ENCODE data around the gene GABRB1. TPM values are rescaled to one million over a fixed set of nuclear protein-coding genes. Genes with fewer than 3 reads are reported as not detected.

GABRB1 gene
- total RNA-seq, 1 experiment from 2014 or later, result not detected

DNA sequence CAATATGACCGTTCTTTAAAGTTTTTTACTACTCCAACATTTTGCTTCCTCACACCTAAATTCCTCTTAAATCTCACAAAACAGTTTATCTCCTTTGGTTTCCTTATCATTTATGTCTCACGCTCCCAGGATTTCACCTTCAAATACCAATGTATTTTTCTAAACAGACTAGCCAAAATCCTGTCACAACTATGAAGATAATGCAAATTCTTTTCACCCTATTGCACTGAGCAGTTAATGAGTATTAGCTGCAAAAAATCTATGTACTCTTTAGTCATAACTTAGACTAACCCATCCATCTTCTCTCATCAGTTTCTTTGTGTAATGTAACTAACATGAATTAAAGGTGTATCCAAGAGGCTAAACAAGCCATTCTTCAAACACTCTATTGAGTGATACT is 280.8 kb downstream of the GABRB1 start:
- Histone ChIP-seq H3K9me3 (replicated peaks) (no peaks in the 10 kb centered on the region), H3K4me1 (no peaks in the 10 kb centered on the region), H3K27ac (no peak overlapping the region), H3K36me3 (no peaks in the 10 kb centered on the region), H3K27me3 (no peaks in the 10 kb centered on the region), H3K4me3 (no peak overlapping the region)
- no peak for DNase-seq

DNA sequence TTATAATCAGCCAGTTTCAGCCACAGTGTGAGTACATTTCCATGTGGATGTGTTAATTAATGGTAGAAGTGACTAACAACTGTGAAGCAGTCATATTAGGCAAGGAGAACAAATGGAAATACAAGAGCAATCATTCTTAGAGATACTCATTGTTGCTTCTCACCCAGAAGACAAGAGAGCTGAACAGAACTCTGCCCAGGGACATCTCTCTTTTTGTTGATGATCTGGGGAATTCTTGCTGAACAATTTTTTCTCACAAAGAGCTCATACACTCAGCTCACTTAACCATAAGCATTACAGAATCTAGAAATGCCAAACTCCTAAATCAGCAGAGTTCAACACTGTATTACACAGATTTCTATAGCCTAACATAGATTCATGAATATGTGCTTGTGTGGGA is 282.0 kb downstream of the GABRB1 start:
- H3K36me3 ChIP-seq, result no peaks in the 10 kb centered on the region
- no peak overlapping the region for H3K4me3 ChIP-seq
- no peaks in the 10 kb centered on the region for H3K27me3 ChIP-seq
- no peak for DNase-seq
- H3K27ac ChIP-seq, result no peak overlapping the region
- H3K4me1 ChIP-seq, result no peaks in the 10 kb centered on the region
- H3K9me3 ChIP-seq (replicated peaks), result no peaks in the 10 kb centered on the region

- Histone ChIP-seq H3K4me3 (no peak overlapping the region), H3K27ac (no peak overlapping the region), H3K27me3 (no peaks in the 10 kb centered on the region), H3K9me3 (replicated peaks) (no peaks in the 10 kb centered on the region), H3K36me3 (no peaks in the 10 kb centered on the region), H3K4me1 (no peaks in the 10 kb centered on the region)
- DNase-seq, result no peak
Observed at GRCh38 chr4:47315346-47315745, 284.0 kb downstream of the GABRB1 start.

GRCh38 chr4:47326025-47326424 is 294.7 kb downstream of the GABRB1 start:
- H3K27ac ChIP-seq, result no peak overlapping the region
- no peak for DNase-seq
- H3K9me3 ChIP-seq (replicated peaks), result no peaks in the 10 kb centered on the region
- no peaks in the 10 kb centered on the region for H3K4me1 ChIP-seq
- no peak overlapping the region for H3K4me3 ChIP-seq
- H3K36me3 ChIP-seq, result no peaks in the 10 kb centered on the region
- no peaks in the 10 kb centered on the region for H3K27me3 ChIP-seq

- H3K36me3 ChIP-seq, result no peaks in the 10 kb centered on the region
- DNase-seq, result no peak
- no peaks in the 10 kb centered on the region for H3K27me3 ChIP-seq
- no peak overlapping the region for H3K27ac ChIP-seq
- no peaks in the 10 kb centered on the region for H3K9me3 ChIP-seq (replicated peaks)
- H3K4me1 ChIP-seq, result no peaks in the 10 kb centered on the region
- H3K4me3 ChIP-seq, result no peak overlapping the region
Observed at GRCh38 chr4:47330866-47331265, 299.5 kb downstream of the GABRB1 start.

DNA sequence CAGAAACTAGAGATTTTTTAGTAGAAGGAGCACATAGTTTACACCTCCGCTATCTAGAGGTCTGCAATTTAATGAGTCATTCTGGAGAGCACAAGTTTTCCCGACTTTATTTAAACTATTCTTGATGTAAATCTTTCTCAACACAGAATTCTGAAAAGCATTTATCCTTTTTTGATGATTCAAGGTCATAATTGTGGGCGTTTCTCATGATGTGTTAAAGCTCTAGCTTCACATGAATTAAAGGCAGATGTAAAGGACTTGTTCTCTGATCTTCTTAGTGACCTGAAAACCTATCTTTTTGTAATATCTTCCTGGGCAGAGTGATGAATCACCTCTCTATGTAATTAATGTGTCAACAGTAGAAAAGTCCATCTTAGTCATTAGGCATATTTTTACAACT is 303.3 kb downstream of the GABRB1 start:
- H3K27me3 ChIP-seq, result no peaks in the 10 kb centered on the region
- no peaks in the 10 kb centered on the region for H3K9me3 ChIP-seq (replicated peaks)
- no peaks in the 10 kb centered on the region for H3K36me3 ChIP-seq
- H3K27ac ChIP-seq, result no peak overlapping the region
- H3K4me1 ChIP-seq, result no peaks in the 10 kb centered on the region
- no peak for DNase-seq
- no peak overlapping the region for H3K4me3 ChIP-seq

DNA sequence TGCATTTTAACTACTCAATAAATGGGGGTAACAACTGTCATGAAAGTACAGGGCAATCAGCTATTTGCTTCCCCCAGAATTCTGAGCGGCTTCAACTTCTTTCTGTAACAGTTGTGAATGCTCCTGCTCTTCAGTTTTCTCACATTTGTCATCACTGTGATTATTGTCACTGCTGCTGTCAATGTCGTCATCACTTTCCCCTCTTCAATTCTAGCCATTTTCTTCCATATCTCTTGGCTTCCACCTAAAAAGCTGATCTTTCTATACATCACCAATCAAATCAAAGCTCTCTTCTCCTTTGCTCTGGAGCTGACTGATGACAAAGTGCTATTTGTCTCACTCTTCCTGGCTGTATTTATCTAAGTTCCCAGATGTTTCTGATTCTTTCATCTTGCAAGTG is 306.5 kb downstream of the GABRB1 start:
- DNase-seq, result no peak
- Histone ChIP-seq H3K36me3 (no peaks in the 10 kb centered on the region), H3K4me3 (no peak overlapping the region), H3K9me3 (replicated peaks) (no peaks in the 10 kb centered on the region), H3K27me3 (no peaks in the 10 kb centered on the region), H3K4me1 (no peaks in the 10 kb centered on the region), H3K27ac (no peak overlapping the region)

DNA sequence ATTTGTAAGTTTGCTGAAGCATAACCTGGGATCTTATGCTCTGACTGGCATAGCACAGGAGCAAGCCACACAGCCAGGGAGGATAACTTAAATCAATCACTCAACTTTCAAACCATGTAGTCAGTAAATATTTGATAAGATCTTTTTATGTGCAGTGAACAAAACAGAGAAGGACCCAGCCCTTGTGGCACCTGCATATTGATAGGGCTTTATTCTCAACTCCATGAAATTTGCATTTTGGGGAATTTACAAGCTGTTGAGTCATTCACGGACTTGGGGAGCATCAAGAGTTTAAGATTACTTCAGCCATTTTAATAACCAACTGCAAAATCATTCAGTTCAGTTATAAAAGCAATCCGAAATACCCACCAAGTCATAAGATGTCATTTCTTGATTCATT is 309.5 kb downstream of the GABRB1 start:
- Histone ChIP-seq H3K4me1 (no peaks in the 10 kb centered on the region), H3K9me3 (replicated peaks) (no peaks in the 10 kb centered on the region), H3K27ac (no peak overlapping the region), H3K4me3 (no peak overlapping the region), H3K36me3 (no peaks in the 10 kb centered on the region), H3K27me3 (no peaks in the 10 kb centered on the region)
- no peak for DNase-seq

DNA sequence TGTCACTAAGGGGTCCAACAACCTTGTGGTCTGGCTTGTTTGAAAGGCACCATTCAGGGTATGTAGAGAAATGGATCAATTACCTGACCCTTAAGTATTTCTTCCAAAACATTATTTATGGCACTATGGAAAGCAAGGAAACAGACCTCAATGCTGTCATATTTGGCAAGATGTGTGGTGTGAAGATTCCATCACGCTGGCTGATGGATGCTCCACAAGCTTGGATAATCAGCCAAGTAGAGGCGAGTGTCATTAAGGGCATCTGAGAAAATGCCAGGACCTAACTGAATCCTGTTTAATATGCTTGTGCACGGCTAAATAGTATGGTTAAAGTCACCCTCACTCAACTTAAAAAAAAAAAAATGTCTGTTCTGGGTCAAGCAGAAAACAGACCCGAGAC is 311.4 kb downstream of the GABRB1 start:
- no peak overlapping the region for H3K27ac ChIP-seq
- no peaks in the 10 kb centered on the region for H3K27me3 ChIP-seq
- no peak for DNase-seq
- H3K4me3 ChIP-seq, result no peak overlapping the region
- H3K36me3 ChIP-seq, result no peaks in the 10 kb centered on the region
- H3K9me3 ChIP-seq (replicated peaks), result no peaks in the 10 kb centered on the region
- H3K4me1 ChIP-seq, result no peaks in the 10 kb centered on the region

DNA sequence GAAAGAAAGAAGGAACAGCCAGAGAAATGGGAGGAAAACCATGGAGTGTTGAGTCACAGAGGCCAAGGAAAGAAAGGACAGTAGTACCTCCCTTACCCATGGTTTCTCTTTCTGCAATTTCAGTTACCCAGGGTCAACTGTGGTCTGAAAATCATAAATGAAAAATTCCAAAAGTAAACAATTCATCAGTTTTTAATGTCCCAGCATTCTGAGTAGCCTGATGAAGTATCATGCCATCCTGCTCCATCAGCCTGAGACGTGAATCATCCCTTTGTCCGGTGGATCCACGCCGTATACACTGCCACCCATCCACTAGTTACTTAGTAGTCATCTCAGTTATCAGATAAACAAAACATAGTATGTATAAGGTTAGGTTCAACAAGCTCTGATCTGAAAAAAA is 318.0 kb downstream of the GABRB1 start:
- Histone ChIP-seq H3K27ac (no peak overlapping the region), H3K36me3 (no peaks in the 10 kb centered on the region)
- no peak for DNase-seq

GRCh38 chr4:47355568-47355967 is 324.2 kb downstream of the GABRB1 start:
- no peak overlapping the region for H3K27ac ChIP-seq

More for the DNA sequence above, 318.0 kb downstream of the GABRB1 start:
- no peaks in the 10 kb centered on the region for H3K9me3 ChIP-seq (replicated peaks)
- H3K27me3 ChIP-seq, result no peaks in the 10 kb centered on the region
- no peaks in the 10 kb centered on the region for H3K4me1 ChIP-seq
- H3K4me3 ChIP-seq, result no peak overlapping the region

GRCh38 chr4:47359891-47360290 is 328.5 kb downstream of the GABRB1 start:
- H3K27ac ChIP-seq, result no peak overlapping the region
- H3K27me3 ChIP-seq, result no peaks in the 10 kb centered on the region
- no peak for DNase-seq
- H3K9me3 ChIP-seq (replicated peaks), result no peaks in the 10 kb centered on the region
- no peaks in the 10 kb centered on the region for H3K36me3 ChIP-seq
- no peak overlapping the region for H3K4me3 ChIP-seq
- no peaks in the 10 kb centered on the region for H3K4me1 ChIP-seq

More at GRCh38 chr4:47355568-47355967, 324.2 kb downstream of the GABRB1 start:
- no peaks in the 10 kb centered on the region for H3K4me1 ChIP-seq
- no peaks in the 10 kb centered on the region for H3K9me3 ChIP-seq (replicated peaks)
- no peaks in the 10 kb centered on the region for H3K27me3 ChIP-seq
- no peak for DNase-seq
- H3K4me3 ChIP-seq, result no peak overlapping the region
- no peaks in the 10 kb centered on the region for H3K36me3 ChIP-seq

GRCh38 chr4:47367761-47368160 is 336.4 kb downstream of the GABRB1 start:
- no peak overlapping the region for H3K27ac ChIP-seq
- no peaks in the 10 kb centered on the region for H3K4me1 ChIP-seq
- DNase-seq, result no peak
- no peaks in the 10 kb centered on the region for H3K9me3 ChIP-seq (replicated peaks)
- no peaks in the 10 kb centered on the region for H3K36me3 ChIP-seq
- no peak overlapping the region for H3K4me3 ChIP-seq
- no peaks in the 10 kb centered on the region for H3K27me3 ChIP-seq

- Histone ChIP-seq H3K9me3 (replicated peaks) (no peaks in the 10 kb centered on the region), H3K27me3 (no peaks in the 10 kb centered on the region), H3K27ac (no peak overlapping the region), H3K4me3 (no peak overlapping the region), H3K4me1 (no peaks in the 10 kb centered on the region), H3K36me3 (no peaks in the 10 kb centered on the region)
- DNase-seq, result peak in 1 of 2 experiments; percentile 2
Observed at GRCh38 chr4:47368211-47368610, 336.8 kb downstream of the GABRB1 start.

- DNase-seq, result no peak
- Histone ChIP-seq H3K9me3 (replicated peaks) (no peaks in the 10 kb centered on the region), H3K4me3 (no peak overlapping the region)
Observed at GRCh38 chr4:47372561-47372960, 341.2 kb downstream of the GABRB1 start.

DNA sequence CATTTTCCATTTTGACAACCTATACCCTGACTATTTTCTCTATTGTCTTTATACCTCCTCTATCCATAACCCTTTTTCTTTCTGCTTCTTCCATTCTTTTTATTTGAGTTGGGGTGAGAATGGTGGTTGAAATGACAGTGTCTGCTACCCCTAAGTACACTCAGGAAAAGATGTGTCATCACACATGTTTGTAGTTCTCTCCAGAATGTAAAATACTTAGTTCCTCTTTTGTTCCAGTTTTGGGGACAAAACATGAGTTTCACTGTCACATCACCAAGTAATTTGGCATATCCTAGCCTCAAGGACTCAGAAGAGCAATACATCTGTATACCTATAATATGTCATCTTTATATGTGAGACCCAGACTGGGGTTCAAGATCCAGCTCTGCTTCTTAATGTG is 341.8 kb downstream of the GABRB1 start:
- no peaks in the 10 kb centered on the region for H3K27me3 ChIP-seq
- H3K36me3 ChIP-seq, result no peaks in the 10 kb centered on the region
- H3K27ac ChIP-seq, result no peak overlapping the region
- H3K4me3 ChIP-seq, result no peak overlapping the region
- DNase-seq, result no peak
- H3K9me3 ChIP-seq (replicated peaks), result no peaks in the 10 kb centered on the region
- H3K4me1 ChIP-seq, result no peaks in the 10 kb centered on the region

More at GRCh38 chr4:47372561-47372960, 341.2 kb downstream of the GABRB1 start:
- Histone ChIP-seq H3K36me3 (no peaks in the 10 kb centered on the region), H3K27me3 (no peaks in the 10 kb centered on the region), H3K27ac (no peak overlapping the region), H3K4me1 (no peaks in the 10 kb centered on the region)

- Histone ChIP-seq H3K4me1 (no peaks in the 10 kb centered on the region), H3K4me3 (no peak overlapping the region), H3K27me3 (no peaks in the 10 kb centered on the region), H3K27ac (no peak overlapping the region), H3K9me3 (replicated peaks) (no peaks in the 10 kb centered on the region), H3K36me3 (no peaks in the 10 kb centered on the region)
- no peak for DNase-seq
Observed at GRCh38 chr4:47373709-47374108, 342.3 kb downstream of the GABRB1 start.
